ENCODE measurements around the gene SP7.
"Not testable (repeated sequence)": the region's sequence is repeated elsewhere in the genome, so short reads cannot be mapped to it uniquely, and the experiment has no call there.

Gene SP7

GRCh38 chr12:53320352-53321195, 15.6 kb downstream of the SP7 start:
- no peak for DNase-seq (ENCODE audit: low read depth in 2 of 2, low spot score in 1 of 2)

- DNase-seq (ENCODE audit: low read depth in 2 of 2, low spot score in 1 of 2), result no peak
Measured at GRCh38 chr12:53313996-53314395, 22.2 kb downstream of the SP7 start.

- no peak for DNase-seq (ENCODE audit: low read depth in 2 of 2, low spot score in 1 of 2)
Measured at GRCh38 chr12:53308276-53308675, 27.9 kb downstream of the SP7 start.

GRCh38 chr12:53306826-53307225, 29.3 kb downstream of the SP7 start:
- no peak for DNase-seq (ENCODE audit: low read depth in 2 of 2, low spot score in 1 of 2)

GRCh38 chr12:53302903-53303302, 33.3 kb downstream of the SP7 start:
- DNase-seq (ENCODE audit: low read depth in 2 of 2, low spot score in 1 of 2), result no peak

- no peak for DNase-seq (ENCODE audit: low read depth in 2 of 2, low spot score in 1 of 2)
Measured at GRCh38 chr12:53300187-53300586, 36.0 kb downstream of the SP7 start.

GRCh38 chr12:53299454-53300180, 36.5 kb downstream of the SP7 start, which contains the start of gene MYG1:
MYG1 (plus strand) TSS chr12:53299695; CDS start chr12:53299738, 43 bp downstream.
- DNase-seq (ENCODE audit: low read depth in 2 of 2, low spot score in 1 of 2), result peak; percentile 53 to 70

GRCh38 chr12:53299101-53299453, 37.1 kb downstream of the SP7 start:
- DNase-seq (ENCODE audit: low read depth in 2 of 2, low spot score in 1 of 2), result no peak

- no peak for DNase-seq (ENCODE audit: low read depth in 2 of 2, low spot score in 1 of 2)
Measured at GRCh38 chr12:53298164-53298563, 38.0 kb downstream of the SP7 start.

- DNase-seq (ENCODE audit: low read depth in 2 of 2, low spot score in 1 of 2), result not testable (repeated sequence)
Measured at GRCh38 chr12:53297106-53297505, 39.0 kb downstream of the SP7 start.

GRCh38 chr12:53295891-53296219, 40.3 kb downstream of the SP7 start:
- DNase-seq (ENCODE audit: low read depth in 2 of 2, low spot score in 1 of 2), result no peak

- peak; percentile 67 to 73 for DNase-seq (ENCODE audit: low read depth in 2 of 2, low spot score in 1 of 2)
Measured at GRCh38 chr12:53295070-53295890, 40.9 kb downstream of the SP7 start, which contains the start of gene PFDN5. PFDN5 (plus strand) TSS chr12:53295542; CDS start chr12:53295568, 26 bp downstream.

- DNase-seq (ENCODE audit: low read depth in 2 of 2, low spot score in 1 of 2), result no peak
Measured at GRCh38 chr12:53292426-53292825, 43.7 kb downstream of the SP7 start.

- no peak for DNase-seq (ENCODE audit: low read depth in 2 of 2, low spot score in 1 of 2)
Measured at GRCh38 chr12:53290661-53291060, 45.5 kb downstream of the SP7 start.

GRCh38 chr12:53289891-53290290, 46.3 kb downstream of the SP7 start:
- no peak for DNase-seq (ENCODE audit: low read depth in 2 of 2, low spot score in 1 of 2)

GRCh38 chr12:53288322-53288721, 47.8 kb downstream of the SP7 start:
- no peak for DNase-seq (ENCODE audit: low read depth in 2 of 2, low spot score in 1 of 2)

- DNase-seq (ENCODE audit: low read depth in 2 of 2, low spot score in 1 of 2), result peak; percentile 20 to 56
Measured at GRCh38 chr12:53287741-53288216, 48.4 kb downstream of the SP7 start.

- DNase-seq (ENCODE audit: low read depth in 2 of 2, low spot score in 1 of 2), result no peak
Measured at GRCh38 chr12:53286448-53286847, 49.7 kb downstream of the SP7 start.

GRCh38 chr12:53279888-53280498, 56.2 kb downstream of the SP7 start:
- no peak for DNase-seq (ENCODE audit: low read depth in 2 of 2, low spot score in 1 of 2)

GRCh38 chr12:53279283-53279869, 56.8 kb downstream of the SP7 start:
- no peak for DNase-seq (ENCODE audit: low read depth in 2 of 2, low spot score in 1 of 2)

GRCh38 chr12:53277981-53278380, 58.2 kb downstream of the SP7 start:
- no peak for DNase-seq (ENCODE audit: low read depth in 2 of 2, low spot score in 1 of 2)
